SU-DHL-6 (cell line): Measurements from ENCODE around the gene CFHR5.

ENCODE experiments used
- CTCF ChIP-seq: fragments of 200-600 bp; sonication (generic); IDR thresholded peaks from one replicate; pipeline ENCODE4 v1.5.1; 2017; ENCODE audit warnings: antibody characterized with exemption, mild to moderate bottlenecking, low read length, moderate library complexity; ENCODE audit not compliant: insufficient read depth, poor library complexity, severe bottlenecking
- EZH2phosphoT487 ChIP-seq: fragments of 200-600 bp; sonication (generic), shearing (Covaris generic); conservative IDR thresholded peaks from 2 replicates; pipeline ENCODE4 v1.6.1; 2018; ENCODE audit warnings: mild to moderate bottlenecking, antibody characterized with exemption, low read length, moderate library complexity, mixed read lengths

DNA sequence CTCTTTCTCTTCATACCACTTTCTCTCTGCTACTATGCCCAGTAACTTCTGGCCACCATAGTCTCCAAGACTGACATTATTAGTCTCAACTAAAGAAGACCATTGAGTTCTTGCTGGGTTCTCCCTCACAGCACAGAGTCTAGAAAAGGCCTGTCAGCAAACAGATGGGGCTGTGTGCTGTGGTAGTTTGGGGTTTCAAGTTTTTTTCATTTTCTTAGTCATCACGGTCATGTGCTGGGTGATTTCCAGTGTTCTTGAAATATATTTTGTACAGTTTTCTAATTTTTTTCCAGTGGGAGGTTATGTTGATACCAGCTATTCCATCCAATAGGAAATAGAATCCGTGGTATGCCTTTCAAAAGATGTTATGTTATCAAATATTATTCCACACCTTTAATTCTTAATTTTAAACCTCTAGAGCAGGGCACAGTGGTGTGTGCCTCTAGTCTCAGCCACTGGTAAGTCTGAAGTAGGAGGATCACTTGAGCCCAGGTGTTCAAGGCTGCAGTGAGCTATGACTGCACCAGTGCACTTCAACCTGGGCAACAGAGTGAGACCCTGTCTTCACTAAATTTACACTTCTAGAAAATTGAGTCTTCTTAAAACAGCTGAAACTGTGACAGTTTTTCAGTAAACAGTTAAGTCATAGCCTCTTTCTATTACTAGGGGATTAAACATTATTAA lies 25.5 kb upstream of the CFHR5 start:
- TF ChIP-seq CTCF, result no peak
- no peak for TF ChIP-seq EZH2phosphoT487
